Liver (tissue), 9 donors: ENCODE data around the gene ARHGDIA. TPM values are rescaled to one million over a fixed set of nuclear protein-coding genes. Genes with fewer than 3 reads are reported as not detected.

Experiments
- DNase-seq: peaks from one replicate; pipeline ENCODE4 v3.0.0-alpha.2; 2017; ENCODE audit warnings: low spot score
- H3K27ac ChIP-seq, 2 donors: one replicate each; pipeline ENCODE4 v1.7.0; 2013; ENCODE audit warnings: inconsistent platforms in 2 of 2, low read length in 2 of 2, control low read depth in 1 of 2, low read depth in 1 of 2, mild to moderate bottlenecking in 1 of 2
- H3K27me3 ChIP-seq, 4 donors: one replicate each; pipeline versions ENCODE4 v1.6.1 to v1.7.0; 2013; ENCODE audit warnings: low read length in 3 of 4, inconsistent platforms in 1 of 4, mild to moderate bottlenecking in 1 of 4, moderate library complexity in 1 of 4; ENCODE audit not compliant: control insufficient read depth in 4 of 4, insufficient read depth in 4 of 4
- H3K36me3 ChIP-seq, 4 donors: one replicate each; pipeline versions ENCODE4 v1.6.1 to v1.7.0; 2013; ENCODE audit warnings: low read length in 3 of 4, mild to moderate bottlenecking in 3 of 4, low read depth in 1 of 4, moderate library complexity in 1 of 4; ENCODE audit not compliant: control insufficient read depth in 4 of 4, insufficient read depth in 3 of 4
- H3K4me1 ChIP-seq, 4 donors: one replicate each; pipeline versions ENCODE4 v1.6.1 to v1.7.0; 2013; ENCODE audit warnings: low read length in 3 of 4, mild to moderate bottlenecking in 3 of 4, moderate library complexity in 1 of 4; ENCODE audit not compliant: control insufficient read depth in 4 of 4, insufficient read depth in 4 of 4
- H3K4me3 ChIP-seq, 3 donors: one replicate each; pipeline versions ENCODE4 v1.6.1 to v1.7.0; 2013; ENCODE audit warnings: low read length in 3 of 3, control low read depth in 1 of 3, low read depth in 1 of 3, mild to moderate bottlenecking in 1 of 3
- H3K9ac ChIP-seq, 2 donors: one replicate each; pipeline ENCODE4 v1.7.0; 2013; ENCODE audit warnings: low read length in 2 of 2, mild to moderate bottlenecking in 2 of 2, moderate library complexity in 2 of 2, control low read depth in 1 of 2, low read depth in 1 of 2
- H3K9me3 ChIP-seq, 4 donors: one replicate each; pipeline versions ENCODE4 v1.6.1 to v1.7.0; 2013; ENCODE audit warnings: low read length in 3 of 4; ENCODE audit not compliant: control insufficient read depth in 4 of 4
- ATF3 ChIP-seq: IDR thresholded peaks from 2 replicates; pipeline ENCODE4 v1.6.1; 2016; ENCODE audit warnings: antibody characterized with exemption
- CTCF ChIP-seq: fragments of 150-350 bp; IDR thresholded peaks from 2 replicates; pipeline ENCODE4 v1.5.1; 2017; ENCODE audit warnings: improper control_type of control experiment, low read depth, low read length; ENCODE audit not compliant: missing input control
- EGR1 ChIP-seq, 2 donors: IDR thresholded peaks; 2 replicates each; pipeline ENCODE4 v1.6.1; 2016 to 2018; ENCODE audit warnings: antibody characterized with exemption in 2 of 2, low read depth in 2 of 2
- FOXA1 ChIP-seq: IDR thresholded peaks from 2 replicates; pipeline ENCODE4 v1.6.1; 2016; ENCODE audit warnings: antibody characterized with exemption
- FOXA2 ChIP-seq: IDR thresholded peaks from 2 replicates; pipeline ENCODE4 v1.6.1; 2016; ENCODE audit warnings: antibody characterized with exemption
- GABPA ChIP-seq, 2 donors: IDR thresholded peaks in 1 of 2; conservative IDR thresholded peaks in 1 of 2; 2 replicates each; pipeline ENCODE4 v1.6.1; 2016; ENCODE audit warnings: antibody characterized with exemption in 2 of 2, mild to moderate bottlenecking in 1 of 2, moderate library complexity in 1 of 2
- HNF4A ChIP-seq, 2 donors: conservative IDR thresholded peaks; 2 replicates each; pipeline ENCODE4 v1.6.1; 2016; ENCODE audit warnings: antibody characterized with exemption in 2 of 2, mild to moderate bottlenecking in 2 of 2
- HNF4G ChIP-seq: IDR thresholded peaks from 2 replicates; pipeline ENCODE4 v1.6.1; 2016; ENCODE audit warnings: antibody characterized with exemption
- JUND ChIP-seq, 2 donors: IDR thresholded peaks; 2 replicates each; pipeline ENCODE4 v1.6.1; 2016; ENCODE audit warnings: antibody characterized with exemption in 2 of 2
- MAX ChIP-seq: IDR thresholded peaks from 2 replicates; pipeline ENCODE4 v1.6.1; 2016; ENCODE audit warnings: antibody characterized with exemption
- NR2F2 ChIP-seq: IDR thresholded peaks from 2 replicates; pipeline ENCODE4 v1.6.1; 2016; ENCODE audit warnings: antibody characterized with exemption
- RAD21 ChIP-seq, 2 donors: IDR thresholded peaks; 2 replicates each; pipeline ENCODE4 v1.6.1; 2016; ENCODE audit warnings: antibody characterized with exemption in 2 of 2, mild to moderate bottlenecking in 2 of 2
- REST ChIP-seq: IDR thresholded peaks from 2 replicates; pipeline ENCODE4 v1.6.1; 2016; ENCODE audit warnings: antibody characterized with exemption, mild to moderate bottlenecking
- RXRA ChIP-seq, 2 donors: IDR thresholded peaks; 2 replicates each; pipeline ENCODE4 v1.6.1; 2017 to 2018; ENCODE audit warnings: antibody characterized with exemption in 2 of 2, mild to moderate bottlenecking in 1 of 2
- SP1 ChIP-seq: IDR thresholded peaks from 2 replicates; pipeline ENCODE4 v1.6.1; 2018; ENCODE audit warnings: antibody characterized with exemption, mild to moderate bottlenecking
- TAF1 ChIP-seq: conservative IDR thresholded peaks from 2 replicates; pipeline ENCODE4 v1.6.1; 2016; ENCODE audit warnings: antibody characterized with exemption, mild to moderate bottlenecking
- YY1 ChIP-seq: IDR thresholded peaks from 2 replicates; pipeline ENCODE4 v1.6.1; 2016; ENCODE audit warnings: antibody characterized with exemption, mild to moderate bottlenecking
- ZBTB33 ChIP-seq: IDR thresholded peaks from 2 replicates; pipeline ENCODE4 v1.6.1; 2016; ENCODE audit warnings: antibody characterized with exemption
- WGBS: extraction: QIAGEN DNeasy Blood & Tissue Kit; methylation state at CpG from one replicate; pipeline ENCODE4 v1.1.7; 2013; 5-methylcytosine and 5-hydroxymethylcytosine counted together
- polyA plus RNA-seq, 2 donors: library from polyadenylated mRNA; stranded (reverse) in 1 of 2; unstranded in 1 of 2; fragments of 200-250 nt in 1 of 2; fragments of >200 nt in 1 of 2; fragmentation: Nextera tagmentation in 1 of 2; extraction: Ambion mirVana in 1 of 2; gene quantifications; one replicate each; pipeline versions ENCODE4 v1.2.1 to v1.2.3, GENCODE V29; 2013 to 2015
- total RNA-seq, 2 donors: library from RNA; depleted of rRNA; stranded (reverse); fragments of >200 nt; gene quantifications; one replicate each; pipeline ENCODE4 v1.2.3, GENCODE V29; 2014
- donor health status: healthy.
- donor health status: healthy.
- donor health status: healthy.
- donor health status: healthy.
- donor health status: healthy.

ARHGDIA gene
- total and polyA plus RNA-seq, 4 donors = 35.5 to 142 (median 75.3) TPM

GRCh38 chr17:81908793-81909192 lies 37.7 kb upstream of the ARHGDIA start:
- Histone ChIP-seq H3K36me3 (peaks cover 6 to 48% (median 25%) of the 10 kb centered on the region in 4 donors), H3K27ac (no peak overlapping the region), H3K27me3 (no peaks in the 10 kb centered on the region), H3K4me1 (peaks cover 8 to 41% (median 16%) of the 10 kb centered on the region in 4 donors), H3K4me3 (no peak overlapping the region), H3K9ac (no peak overlapping the region), H3K9me3 (no peaks in the 10 kb centered on the region)
- WGBS = 96% methylated on average over 11 of the region's 11 CpGs
- no peak for DNase-seq
- TF ChIP-seq RAD21 (IDR thresholded peaks at IDR 0.05) (no peak), MAX (no peak), RXRA (IDR thresholded peaks at IDR 0.05) (no peak), HNF4A (conservative IDR thresholded peaks at IDR 0.05) (no peak), FOXA2 (no peak), ZBTB33 (no peak), NR2F2 (no peak), ATF3 (no peak), REST (no peak), HNF4G (no peak), SP1 (no peak)

GRCh38 chr17:81907219-81908145 lies 36.3 kb upstream of the ARHGDIA start:
- Histone ChIP-seq H3K27me3 (no peaks in the 10 kb centered on the region), H3K36me3 (peaks cover 0 to 36% (median 20%) of the 10 kb centered on the region in 4 donors), H3K4me1 (peaks cover 12 to 49% (median 23%) of the 10 kb centered on the region in 4 donors), H3K4me3 (no peak overlapping the region), H3K27ac (no peak overlapping the region), H3K9ac (no peak overlapping the region), H3K9me3 (no peaks in the 10 kb centered on the region)
- DNase-seq = no peak
- 91% methylated on average over 26 of the region's 26 CpGs for WGBS
- no peak for TF ChIP-seq FOXA2
- TF ChIP-seq JUND (IDR thresholded peaks at IDR 0.05) = no peak
- no peak for TF ChIP-seq HNF4A (conservative IDR thresholded peaks at IDR 0.05)
- TF ChIP-seq YY1 = no peak
- TF ChIP-seq CTCF = no peak
- no peak for TF ChIP-seq EGR1 (IDR thresholded peaks at IDR 0.05; ENCODE audit: low read depth in 2 of 2)
- no peak for TF ChIP-seq TAF1
- TF ChIP-seq RXRA (IDR thresholded peaks at IDR 0.05) = no peak
- no peak for TF ChIP-seq RAD21 (IDR thresholded peaks at IDR 0.05)
- no peak for TF ChIP-seq GABPA (IDR thresholded peaks at IDR 0.05 in 1 of 2, conservative IDR thresholded peaks at IDR 0.05 in 1 of 2)
- no peak for TF ChIP-seq NR2F2
- no peak for TF ChIP-seq HNF4G
- no peak for TF ChIP-seq SP1
- TF ChIP-seq FOXA1 = no peak
- no peak for TF ChIP-seq REST
- TF ChIP-seq MAX = no peak
